ENCODE results near the gene NFE2L2. TPM values are rescaled to one million over a fixed set of nuclear protein-coding genes. Genes with fewer than 3 reads are reported as not detected.
"Not testable (repeated sequence)": the region's sequence is repeated elsewhere in the genome, so short reads cannot be mapped to it uniquely, and the experiment has no call there.

The NFE2L2 gene
- total RNA-seq, 1 donor: 36.1 TPM

DNA sequence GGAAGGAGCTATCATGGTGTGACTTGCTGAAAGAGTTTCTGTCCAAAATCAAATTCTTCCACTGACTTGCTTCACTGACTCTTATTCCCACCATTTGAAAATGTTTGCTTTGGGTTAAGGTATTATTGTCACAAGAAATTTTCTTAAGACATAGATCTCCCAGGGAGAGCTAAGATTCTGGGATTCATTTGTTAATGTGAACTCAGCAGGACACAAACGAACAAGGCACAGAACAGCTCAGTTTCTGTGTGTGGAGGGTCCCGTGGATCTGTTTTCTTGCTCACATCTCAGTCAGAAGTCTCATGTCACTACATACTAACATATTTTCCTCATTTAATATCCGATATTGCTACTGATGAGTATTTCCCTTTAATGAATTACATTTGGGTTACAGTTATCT is 60.1 kb downstream of the NFE2L2 start:
- no peak for DNase-seq (ENCODE audit: low read depth in 2 of 3, low spot score in 2 of 3)

DNA sequence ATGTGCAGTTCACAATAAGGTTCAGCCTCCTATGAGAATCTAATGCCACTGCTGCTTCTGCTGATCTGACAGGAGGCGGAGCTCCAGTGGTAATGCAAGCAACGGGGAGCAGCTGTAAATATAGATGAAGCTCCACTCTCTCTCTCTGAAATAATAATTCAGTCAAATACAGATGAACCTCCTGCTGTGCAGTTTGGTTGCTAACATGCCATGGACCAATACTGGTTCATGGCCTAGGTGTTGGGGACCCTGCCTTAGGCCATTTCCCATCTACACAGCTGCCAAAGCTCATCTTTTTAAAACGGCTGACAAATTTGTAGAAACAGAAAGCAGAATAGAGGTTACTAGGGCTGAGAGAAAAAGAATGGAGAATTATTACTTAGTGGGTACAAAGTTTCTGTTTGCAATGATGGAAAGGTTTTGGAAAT is 62.6 kb downstream of the NFE2L2 start:
- no peak for DNase-seq (ENCODE audit: low read depth in 2 of 3, low spot score in 2 of 3)

DNA sequence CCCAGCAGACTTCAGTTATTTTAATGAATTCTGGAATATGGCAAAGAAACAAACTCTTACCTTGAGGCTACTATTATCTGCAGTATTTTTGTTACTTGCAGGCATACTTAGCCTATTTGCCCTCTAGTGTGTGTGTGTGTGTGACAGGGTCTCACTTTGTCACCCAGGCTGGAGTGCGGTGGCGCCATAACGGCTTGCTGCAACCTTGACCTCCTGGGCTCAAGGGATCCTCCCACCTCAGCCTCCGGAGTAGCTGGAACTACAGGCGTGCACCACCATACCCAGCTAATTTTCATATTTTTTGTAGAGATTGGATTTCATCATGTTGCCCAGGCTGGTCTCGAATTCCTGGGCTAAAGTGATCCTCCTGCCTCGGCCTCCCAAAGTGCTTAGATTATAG is 64.1 kb downstream of the NFE2L2 start:
- not testable (repeated sequence) for DNase-seq (ENCODE audit: low read depth in 2 of 3, low spot score in 2 of 3)

DNA sequence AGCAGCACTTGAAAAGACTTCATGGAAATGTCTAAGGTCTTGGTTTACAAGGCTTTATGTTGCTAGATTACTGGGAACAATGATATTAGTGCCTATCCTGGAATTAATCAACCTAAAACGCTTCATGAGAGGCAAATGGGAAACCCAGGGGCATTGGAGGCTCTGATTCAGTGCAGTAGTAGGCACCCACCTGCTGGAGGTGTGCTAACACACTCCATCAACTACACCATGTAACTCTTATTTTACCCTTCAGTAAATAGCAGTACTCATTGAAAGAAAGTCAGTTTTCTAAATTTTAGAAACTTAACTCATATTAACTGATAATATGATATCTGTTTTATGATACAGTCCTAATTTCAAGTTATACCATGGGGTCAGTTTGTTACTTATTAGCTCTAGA is 69.3 kb downstream of the NFE2L2 start:
- peak in 1 of 3 donors; percentile 3 for DNase-seq (ENCODE audit: low read depth in 2 of 3, low spot score in 2 of 3)

DNA sequence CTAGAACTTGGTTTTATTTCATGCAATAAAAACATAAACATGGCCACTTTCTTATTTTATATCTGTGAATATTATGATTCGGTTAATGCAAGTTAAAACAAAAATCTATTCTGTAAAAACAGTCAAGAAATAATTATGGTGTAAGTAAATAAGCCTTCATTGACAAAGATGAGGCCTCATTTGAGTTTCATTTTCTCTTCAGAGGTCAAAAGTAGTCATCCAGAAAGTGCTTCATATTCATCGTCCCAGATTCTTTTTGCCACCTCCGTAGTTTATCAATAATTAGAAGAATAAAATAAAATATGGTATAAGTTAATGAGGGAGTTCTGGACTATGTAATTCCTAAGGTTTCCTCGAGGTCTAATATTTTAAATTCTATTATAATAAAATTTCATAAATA is 71.3 kb downstream of the NFE2L2 start:
- no peak for DNase-seq (ENCODE audit: low read depth in 2 of 3, low spot score in 2 of 3)

DNA sequence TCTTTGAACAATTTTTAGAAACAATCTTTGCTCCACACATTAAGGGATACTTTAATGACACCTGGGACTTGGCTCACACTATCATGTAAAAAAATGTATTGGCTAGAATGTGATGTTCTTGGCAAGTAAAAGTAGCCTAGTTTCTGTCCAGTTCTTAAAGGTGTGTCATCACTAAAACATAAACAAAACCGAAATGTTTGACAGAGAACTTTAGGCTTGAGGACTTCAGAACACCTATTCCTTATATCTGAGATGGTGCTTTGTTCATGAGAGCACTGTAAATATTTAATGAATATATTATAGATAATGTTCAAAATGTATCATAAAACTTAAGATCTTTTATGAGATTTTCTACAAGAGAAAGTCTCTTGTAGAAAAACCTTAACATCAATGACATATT is 71.7 kb downstream of the NFE2L2 start:
- no peak for DNase-seq (ENCODE audit: low read depth in 2 of 3, low spot score in 2 of 3)

DNA sequence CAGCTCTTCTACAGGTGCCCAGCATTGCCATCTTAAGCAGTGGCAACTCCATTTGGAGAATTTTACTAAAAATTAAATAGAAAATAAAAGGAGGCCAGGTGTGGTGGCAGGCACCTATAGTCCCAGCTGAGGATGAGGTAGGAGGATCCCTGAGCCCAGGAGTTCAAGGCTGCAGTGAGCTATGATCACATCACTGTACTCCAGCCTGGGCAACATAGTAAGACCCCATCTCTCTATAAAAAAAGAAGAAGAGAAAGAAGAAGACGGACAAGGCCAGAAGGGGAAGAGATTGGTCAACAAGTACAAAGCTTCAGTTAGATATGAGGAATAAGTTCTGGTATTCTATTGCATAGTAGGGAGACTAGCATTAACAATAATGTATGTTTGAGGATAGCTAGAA is 73.6 kb downstream of the NFE2L2 start:
- DNase-seq (ENCODE audit: low read depth in 2 of 3, low spot score in 2 of 3): no peak

DNA sequence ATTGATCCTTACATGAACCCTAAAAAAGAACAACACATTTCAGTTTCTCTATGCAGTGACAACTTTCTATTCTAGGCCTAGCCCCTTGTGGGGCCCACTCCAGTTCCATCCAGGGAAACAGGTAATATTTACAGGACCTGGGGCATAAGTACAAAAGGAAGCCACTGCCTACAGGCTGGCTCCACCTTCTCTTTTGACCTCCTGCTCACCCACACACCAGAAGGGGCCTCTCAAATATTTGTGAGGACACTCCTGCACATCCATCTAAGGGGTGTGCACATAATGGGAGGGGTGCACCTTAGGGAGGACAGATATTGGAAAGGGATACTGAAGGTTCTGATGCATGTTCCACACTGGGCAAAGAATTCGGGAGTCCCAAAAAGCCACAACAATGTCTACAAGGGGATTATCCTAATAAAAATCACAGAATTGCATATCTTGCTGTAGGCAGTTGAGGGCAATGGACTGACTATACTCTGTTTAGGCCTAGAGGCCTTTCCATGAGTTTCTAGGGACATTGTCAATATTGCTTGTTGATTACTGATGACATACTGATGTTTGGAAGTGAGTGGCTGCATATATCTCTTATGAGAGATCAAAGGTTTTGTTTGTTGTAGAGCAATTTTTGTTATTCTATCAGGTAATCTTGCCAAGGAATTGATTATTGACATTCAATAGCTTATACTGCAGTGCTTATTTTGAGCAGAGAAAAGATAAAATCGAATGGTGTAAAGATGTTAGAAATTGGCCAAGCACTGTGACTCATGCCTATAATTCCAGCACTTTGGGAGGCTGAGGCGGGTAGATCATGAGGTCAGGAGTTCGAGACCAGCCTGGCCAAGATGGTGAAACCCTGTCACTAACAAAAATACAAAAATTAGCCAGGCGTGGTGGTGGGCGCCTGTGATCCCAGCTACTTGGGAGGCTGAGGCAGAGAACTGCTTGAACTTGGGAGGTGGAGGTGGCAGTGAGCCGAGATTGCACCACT is 75.8 kb downstream of the NFE2L2 start:
- no peak for DNase-seq (ENCODE audit: low read depth in 2 of 3, low spot score in 2 of 3)

DNA sequence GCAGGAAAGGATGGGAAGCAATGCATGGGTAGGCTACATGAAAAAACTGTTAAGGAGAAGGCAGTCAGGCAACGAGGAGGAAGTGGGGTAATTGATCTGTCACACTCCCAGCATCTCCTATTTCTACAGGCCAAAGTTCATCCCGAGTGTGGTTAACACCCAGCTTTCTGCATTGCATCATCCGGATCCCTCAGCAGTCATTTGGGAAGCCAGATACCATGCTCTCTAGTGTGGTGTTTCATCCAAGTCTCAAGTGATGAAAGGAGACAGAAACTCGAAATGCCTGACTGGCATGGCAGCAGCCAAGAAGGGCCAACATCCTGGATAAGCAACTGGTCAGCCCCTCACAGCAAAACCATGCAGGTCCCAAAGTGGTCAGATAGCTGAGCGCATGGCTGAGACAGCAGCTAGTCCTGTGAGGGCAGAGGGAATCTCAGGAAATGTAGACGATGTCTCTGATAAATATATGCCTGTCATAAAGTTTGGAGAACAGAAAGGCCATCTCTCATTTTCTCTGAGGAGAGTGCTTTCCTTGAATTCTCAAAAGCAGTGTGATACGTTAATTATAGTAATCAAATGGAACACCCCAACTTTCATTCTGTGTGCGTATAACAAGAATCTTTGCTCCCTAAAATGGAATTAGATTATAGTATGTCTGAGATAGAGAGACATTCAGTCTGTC is 76.8 kb downstream of the NFE2L2 start:
- no peak for DNase-seq (ENCODE audit: low read depth in 2 of 3, low spot score in 2 of 3)

DNA sequence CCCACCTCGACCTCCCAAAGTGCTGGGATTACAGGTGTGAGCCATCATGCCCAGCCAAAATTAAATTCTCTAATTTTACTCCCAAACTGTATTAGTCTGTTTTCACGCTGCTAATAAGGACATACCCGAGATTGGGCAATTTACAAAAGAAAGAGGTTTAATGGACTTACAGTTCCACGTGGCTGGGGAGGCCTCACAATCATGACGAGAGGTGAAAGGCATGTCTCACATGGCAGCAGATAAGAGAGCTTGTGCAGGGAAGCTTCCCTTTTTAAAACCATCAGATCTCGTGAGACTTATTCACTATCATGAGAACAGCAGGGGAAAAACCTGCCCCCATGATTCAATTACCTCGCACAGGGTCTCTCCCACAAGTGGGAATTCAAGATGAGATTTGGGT is 78.5 kb downstream of the NFE2L2 start:
- not testable (repeated sequence) for DNase-seq (ENCODE audit: low read depth in 2 of 3, low spot score in 2 of 3)

DNA sequence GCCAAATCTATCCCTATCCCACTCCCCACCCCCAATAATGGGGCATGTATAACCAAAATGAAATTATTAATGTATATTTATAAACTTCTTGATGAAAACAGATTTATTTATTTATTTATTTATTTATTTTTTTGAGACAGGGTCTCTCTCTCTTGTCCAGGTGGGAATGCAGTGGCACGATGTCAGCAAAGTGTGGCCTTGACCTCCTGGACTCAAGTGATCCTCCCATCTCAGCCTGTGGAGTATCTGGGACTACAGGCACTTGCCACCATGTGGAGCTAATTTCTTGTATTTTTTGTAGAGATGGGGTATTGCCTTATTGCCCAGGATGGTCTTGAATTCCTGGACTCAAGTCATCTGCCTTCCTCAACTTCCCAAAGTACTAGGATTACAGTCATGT is 79.9 kb downstream of the NFE2L2 start:
- no peak for DNase-seq (ENCODE audit: low read depth in 2 of 3, low spot score in 2 of 3)

DNA sequence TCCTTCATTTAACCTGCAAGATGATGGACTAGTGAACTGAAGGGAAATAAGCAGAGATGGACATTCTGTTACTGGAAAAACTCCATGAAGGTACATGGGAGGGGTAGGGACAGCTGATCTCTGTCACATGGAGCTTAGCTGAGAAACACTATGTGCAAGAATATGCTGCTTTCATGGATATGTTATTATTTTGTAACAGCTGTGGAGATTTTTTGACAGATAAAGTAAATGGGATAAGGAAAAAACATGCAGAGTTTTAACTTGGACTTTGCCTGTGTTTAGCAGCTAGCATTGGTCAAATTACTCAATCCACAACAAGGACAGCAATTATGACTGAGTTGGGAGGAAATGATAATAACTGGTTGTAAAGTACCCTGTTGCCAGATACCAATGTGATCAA is 80.7 kb downstream of the NFE2L2 start:
- no peak for DNase-seq (ENCODE audit: low read depth in 2 of 3, low spot score in 2 of 3)

Small RNA genes within 50 kb of the gene (small RNA-seq; reads per million reads assigned to genes)
- gene MIR3128 (not detected), gene MIR6512 (not detected), gene RF00019 (not detected)

Other genes starting within 250 kb of the NFE2L2 start
- 23.7 TPM for gene HNRNPA3, start 51.9 kb downstream of the NFE2L2 start, total RNA-seq
- 45.0 TPM for gene AGPS, start 128.0 kb upstream of the NFE2L2 start, total RNA-seq